Midbrain (tissue), 1 donor: ENCODE measurements around the gene CAMK1D.

ENCODE experiments used
- DNase-seq: peaks from one replicate; lab custom pipeline; 2025; lab: John Stamatoyannopoulos, UW

CAMK1D gene

GRCh38 chr10:12561307-12561706, 212.0 kb downstream of the CAMK1D start:
- DNase-seq = no peak

GRCh38 chr10:12561720-12562119, 212.4 kb downstream of the CAMK1D start:
- no peak for DNase-seq

DNA sequence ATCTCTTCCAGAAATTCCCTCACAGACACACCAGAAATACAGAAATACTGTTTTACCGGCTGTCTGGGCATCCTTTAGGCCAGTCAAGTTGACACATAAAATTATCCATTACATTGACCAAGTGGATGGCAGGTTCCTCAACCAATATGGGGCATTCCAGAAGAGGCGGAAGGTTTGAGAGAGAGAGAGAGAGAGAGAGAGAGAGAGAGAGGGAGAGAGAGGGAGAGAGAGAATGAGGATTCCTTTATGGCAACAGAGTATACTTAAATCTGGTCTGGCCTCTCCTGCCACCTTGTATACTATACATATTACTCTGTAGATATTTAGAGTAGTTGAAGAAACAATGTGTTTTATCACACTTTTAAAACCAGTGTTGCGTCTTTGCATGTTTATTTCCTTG, 214.1 kb downstream of the CAMK1D start:
- no peak for DNase-seq

- DNase-seq = no peak
These were observed 214.8 kb downstream of the CAMK1D start for GRCh38 chr10:12564173-12564572.

DNA sequence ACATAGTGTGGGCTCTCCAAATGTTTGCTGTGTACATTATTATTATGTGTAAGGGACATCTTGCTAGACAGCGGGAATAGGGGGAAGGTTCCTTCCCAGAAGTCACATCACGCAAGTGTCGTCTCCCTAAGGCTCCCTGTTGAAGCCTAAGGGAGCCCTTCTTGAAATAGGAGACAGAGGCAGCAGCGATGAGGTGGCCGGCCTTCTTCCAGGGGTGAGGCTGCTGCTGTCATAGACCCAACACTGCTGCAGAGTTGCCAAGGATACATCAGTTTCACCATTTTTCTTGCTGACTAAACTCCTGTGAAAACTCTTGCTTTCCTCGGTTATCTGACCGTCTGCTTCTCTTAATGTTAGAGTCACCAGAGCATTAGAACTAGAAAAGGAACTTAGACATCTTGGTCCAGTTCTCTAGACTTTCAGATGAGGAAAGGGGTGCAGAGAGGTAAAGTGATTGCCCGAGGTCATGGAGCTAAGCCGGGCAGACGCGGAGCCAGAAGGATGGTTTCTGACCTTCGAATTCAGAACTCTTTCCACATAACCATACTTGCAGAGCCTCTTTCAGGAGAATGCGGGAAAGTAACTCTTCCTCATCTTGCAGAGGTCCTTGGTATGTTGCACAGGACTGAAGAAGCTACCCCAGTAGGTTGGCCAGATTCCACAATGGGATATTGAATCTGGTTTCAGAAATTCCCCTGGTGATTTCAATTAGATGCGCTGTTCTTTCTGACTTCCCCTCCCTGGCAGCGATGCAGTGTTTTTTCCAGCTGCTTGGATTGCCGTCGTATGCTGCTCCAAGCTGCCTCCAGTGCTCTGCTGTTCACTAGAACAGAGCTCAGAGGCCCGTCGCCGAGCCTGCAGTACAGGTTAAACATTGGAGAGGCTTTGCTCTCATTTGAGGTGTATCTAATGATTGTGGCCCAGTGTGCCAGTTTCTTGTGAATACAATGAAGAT, 217.1 kb downstream of the CAMK1D start:
- no peak for DNase-seq

- DNase-seq = no peak
These were observed 219.2 kb downstream of the CAMK1D start for GRCh38 chr10:12568391-12569009.

DNA sequence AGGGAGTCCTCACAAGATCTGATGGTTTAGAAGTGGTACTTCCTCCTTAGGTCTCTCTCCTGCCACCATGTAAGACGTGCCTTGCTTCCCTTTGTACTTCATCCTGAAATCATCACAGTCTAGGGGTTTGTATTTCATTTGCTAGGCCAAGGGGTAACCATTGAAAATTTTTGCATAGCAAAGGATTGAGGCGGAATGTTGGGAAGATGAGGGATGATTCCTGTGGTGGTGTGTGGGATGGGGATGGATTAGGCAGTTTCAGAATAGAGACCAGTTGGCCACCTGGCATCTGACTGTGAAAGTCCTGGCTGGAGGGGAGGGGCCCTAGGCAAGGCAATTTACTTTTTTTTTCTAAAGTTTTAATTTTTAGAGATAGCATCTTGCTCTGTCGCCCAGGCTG, 222.9 kb downstream of the CAMK1D start:
- no peak for DNase-seq

DNA sequence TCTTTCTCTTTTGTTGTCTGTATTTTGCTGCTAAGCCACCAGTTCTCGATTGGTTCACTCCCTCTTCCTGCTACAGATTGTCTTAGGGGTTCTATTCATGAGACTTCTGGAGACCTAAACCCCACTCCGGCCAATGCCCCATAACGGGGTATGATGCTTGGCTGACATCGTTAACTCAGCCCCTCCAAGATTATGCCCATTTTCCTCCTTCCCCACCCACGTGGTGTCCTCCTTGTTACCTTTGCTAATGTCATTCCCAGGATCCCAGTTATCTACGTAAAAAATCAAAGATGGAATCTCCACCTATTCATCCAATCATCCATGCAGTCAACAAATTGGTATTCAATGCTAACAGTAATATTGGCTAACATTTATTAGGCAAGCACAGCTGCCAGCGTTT, 228.3 kb downstream of the CAMK1D start:
- DNase-seq = no peak

- no peak for DNase-seq
These were observed 230.9 kb downstream of the CAMK1D start for GRCh38 chr10:12579954-12580858.

GRCh38 chr10:12583891-12584595, 234.7 kb downstream of the CAMK1D start:
- DNase-seq = no peak

- DNase-seq = no peak
These were observed 237.4 kb downstream of the CAMK1D start for GRCh38 chr10:12586741-12587140.

GRCh38 chr10:12587451-12587888, 238.1 kb downstream of the CAMK1D start:
- DNase-seq = no peak

DNA sequence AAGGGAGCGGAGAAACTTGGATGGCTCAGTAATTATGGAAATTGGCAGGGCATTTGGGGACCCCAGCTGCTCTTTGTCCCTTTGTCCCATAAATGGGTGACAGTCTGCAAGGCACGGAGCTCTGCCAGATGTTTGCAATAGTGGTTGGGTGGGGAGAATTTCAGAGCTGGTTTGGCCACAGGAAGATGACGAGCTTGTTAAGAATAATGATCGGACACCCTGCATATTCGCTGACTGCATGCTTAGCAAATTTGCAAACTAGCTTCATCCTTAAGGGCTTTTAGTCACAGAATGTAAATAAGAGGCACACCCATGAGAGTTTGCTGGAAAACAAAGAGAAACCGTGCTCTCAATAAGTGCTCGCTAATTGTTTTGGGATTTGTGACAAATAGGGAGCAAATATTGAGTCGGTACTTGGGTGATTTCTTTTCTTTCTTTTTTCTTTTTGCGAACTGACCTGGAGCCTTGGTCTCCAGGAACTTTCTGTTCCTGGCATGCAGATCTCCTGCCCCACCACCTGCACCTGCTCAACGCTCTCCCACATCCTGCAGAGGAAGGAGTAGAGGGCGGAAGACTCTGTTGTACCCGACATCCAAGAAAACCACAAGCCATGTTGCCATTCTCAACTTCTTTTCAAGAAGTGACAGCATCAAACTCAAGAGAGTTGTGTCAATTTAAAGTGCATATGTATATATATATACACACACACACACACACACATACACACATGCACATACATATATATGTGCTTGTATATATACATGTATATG, 238.9 kb downstream of the CAMK1D start:
- no peak for DNase-seq

GRCh38 chr10:12589291-12589690, 239.9 kb downstream of the CAMK1D start:
- DNase-seq = no peak

DNA sequence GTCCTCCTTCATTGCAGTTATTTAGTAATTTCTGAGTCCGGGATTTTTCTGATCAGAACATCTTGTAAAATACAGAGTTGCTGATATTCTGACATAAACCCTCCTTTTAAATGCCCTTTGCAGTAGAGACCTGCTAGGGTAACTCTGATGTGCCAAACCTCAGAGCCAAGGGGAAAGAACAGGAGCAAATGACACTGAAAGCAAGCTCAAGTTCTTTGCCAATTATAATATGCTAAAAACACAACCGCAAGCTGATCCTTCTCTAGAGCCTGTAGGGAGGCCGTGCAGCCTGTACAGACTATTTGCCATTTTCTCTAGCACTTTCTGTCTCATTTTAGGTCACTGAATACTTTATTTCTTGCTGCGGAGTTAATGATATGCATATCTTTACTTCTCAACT, 240.4 kb downstream of the CAMK1D start:
- DNase-seq = no peak

- no peak for DNase-seq
These were observed 241.6 kb downstream of the CAMK1D start for GRCh38 chr10:12590675-12591659.

DNA sequence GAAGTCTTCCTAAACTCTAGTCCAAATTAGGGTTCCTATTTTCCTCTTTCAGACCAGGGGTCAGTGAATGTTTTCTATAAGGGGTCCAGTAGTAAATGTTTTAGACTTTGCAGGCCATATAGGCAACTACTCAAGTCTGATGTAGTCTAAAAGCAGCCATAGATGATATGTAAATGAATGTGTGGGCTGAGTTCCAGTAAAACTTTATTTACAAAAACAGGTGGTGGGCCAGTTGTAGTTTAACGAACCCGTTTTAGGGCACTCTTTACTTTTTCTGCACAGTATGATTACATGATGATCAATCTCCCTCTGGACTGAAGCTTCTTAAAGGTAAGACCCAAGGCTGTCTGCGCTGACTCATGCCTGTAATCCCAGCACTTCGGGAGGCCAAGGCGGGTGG, 243.6 kb downstream of the CAMK1D start:
- no peak for DNase-seq

- DNase-seq = no peak
These were observed 245.1 kb downstream of the CAMK1D start for GRCh38 chr10:12594448-12594944.

DNA sequence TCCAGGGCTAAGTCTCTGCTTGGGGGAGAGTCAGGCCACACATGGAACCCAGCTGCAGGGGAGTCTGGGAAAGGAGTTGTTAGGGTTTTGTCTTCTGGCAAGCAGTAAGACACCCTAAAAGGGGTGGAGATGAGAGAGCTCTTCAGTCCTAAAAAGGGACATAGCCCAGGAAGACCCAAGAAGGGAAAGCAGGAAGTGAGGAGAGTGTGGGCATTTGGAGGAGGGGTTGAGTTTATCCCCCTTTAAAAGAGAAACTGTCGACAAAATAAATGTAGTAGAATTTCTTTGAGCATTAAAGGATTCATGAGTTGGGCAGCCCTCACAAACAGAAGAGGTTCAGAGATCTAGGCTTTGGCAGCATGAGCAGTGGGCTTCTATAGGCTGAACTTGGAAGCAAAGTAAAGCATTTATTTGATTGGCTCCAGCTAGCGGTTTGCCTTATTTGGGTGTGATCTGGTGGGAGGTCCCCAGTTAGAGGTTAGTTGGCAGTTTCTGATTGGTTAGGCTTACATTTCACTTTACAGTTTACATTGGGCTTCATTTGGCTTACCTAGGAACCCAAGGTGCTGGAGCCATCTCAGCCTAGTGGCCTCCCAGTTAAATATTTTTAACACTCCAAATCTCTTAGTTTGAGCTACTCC, 246.7 kb downstream of the CAMK1D start:
- DNase-seq = no peak
